Lower lobe of right lung (tissue), 2 donors: ENCODE data around the gene METTL9. TPM values are rescaled to one million over a fixed set of nuclear protein-coding genes. Genes with fewer than 3 reads are reported as not detected.
"Not testable (repeated sequence)": the region's sequence is repeated elsewhere in the genome, so short reads cannot be mapped to it uniquely, and the experiment has no call there.

Experiments used
- ATAC-seq, 2 donors: fragments of 200-7000 bp; cut with Tn5 transposase; one replicate each; pipeline ENCODE4 v1.9.1; 2020 to 2022; ENCODE audit warnings: mild to moderate bottlenecking in 2 of 2, moderate library complexity in 2 of 2
- DNase-seq: peaks from one replicate; pipeline ENCODE4 v3.0.0-alpha.2; 2020
- H3K27ac ChIP-seq: fragments of 200-600 bp; one replicate; pipeline ENCODE4 v1.8.0; 2022
- H3K27me3 ChIP-seq: fragments of 200-600 bp; one replicate; pipeline ENCODE4 v1.8.0; 2022; ENCODE audit warnings: low read depth
- H3K36me3 ChIP-seq: fragments of 200-600 bp; one replicate; pipeline ENCODE4 v1.8.0; 2022; ENCODE audit warnings: mild to moderate bottlenecking
- H3K4me1 ChIP-seq: fragments of 200-600 bp; one replicate; pipeline ENCODE4 v1.8.0; 2022
- H3K4me3 ChIP-seq: fragments of 200-600 bp; one replicate; pipeline ENCODE4 v1.8.0; 2022; ENCODE audit warnings: mild to moderate bottlenecking
- H3K9me3 ChIP-seq: fragments of 200-600 bp; one replicate; pipeline ENCODE4 v1.8.0; 2022
- intact Hi-C: fragments of 100-400 bp; cut with DNase I; formaldehyde crosslinking; loops from one replicate; pipeline ENCODE4 v1.11.0; 2022
- total RNA-seq: library from RNA; stranded (reverse); fragmentation: NEBNext Ultra II Directional; extraction: Animal tissue kit (Norgen Biotek cat#: 25700); gene quantifications from one replicate; pipeline ENCODE4 v1.2.1, GENCODE V29; 2021
- TF ChIP-seq, protein P1 (sequence below): fragments of 200-600 bp; IDR thresholded peaks from one replicate; pipeline ENCODE4 v1.8.0; 2022; ENCODE audit warnings: antibody characterized with exemption, mild to moderate bottlenecking
- donor health status: DM: no; HTN: yes; CAD: no; lungs with severe emphysema.

METTL9 gene
- total RNA-seq, 1 donor from 2014 or later = 74.1 TPM

GRCh38 chr16:21622545-21622944 lies 23.2 kb downstream of the METTL9 start:
- TF ChIP-seq, protein P1, sequence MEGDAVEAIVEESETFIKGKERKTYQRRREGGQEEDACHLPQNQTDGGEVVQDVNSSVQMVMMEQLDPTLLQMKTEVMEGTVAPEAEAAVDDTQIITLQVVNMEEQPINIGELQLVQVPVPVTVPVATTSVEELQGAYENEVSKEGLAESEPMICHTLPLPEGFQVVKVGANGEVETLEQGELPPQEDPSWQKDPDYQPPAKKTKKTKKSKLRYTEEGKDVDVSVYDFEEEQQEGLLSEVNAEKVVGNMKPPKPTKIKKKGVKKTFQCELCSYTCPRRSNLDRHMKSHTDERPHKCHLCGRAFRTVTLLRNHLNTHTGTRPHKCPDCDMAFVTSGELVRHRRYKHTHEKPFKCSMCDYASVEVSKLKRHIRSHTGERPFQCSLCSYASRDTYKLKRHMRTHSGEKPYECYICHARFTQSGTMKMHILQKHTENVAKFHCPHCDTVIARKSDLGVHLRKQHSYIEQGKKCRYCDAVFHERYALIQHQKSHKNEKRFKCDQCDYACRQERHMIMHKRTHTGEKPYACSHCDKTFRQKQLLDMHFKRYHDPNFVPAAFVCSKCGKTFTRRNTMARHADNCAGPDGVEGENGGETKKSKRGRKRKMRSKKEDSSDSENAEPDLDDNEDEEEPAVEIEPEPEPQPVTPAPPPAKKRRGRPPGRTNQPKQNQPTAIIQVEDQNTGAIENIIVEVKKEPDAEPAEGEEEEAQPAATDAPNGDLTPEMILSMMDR = no peak
- Histone ChIP-seq H3K4me3 (no peak overlapping the region), H3K36me3 (peaks cover 25% of the 10 kb centered on the region), H3K27me3 (no peaks in the 10 kb centered on the region), H3K9me3 (no peaks in the 10 kb centered on the region), H3K4me1 (peaks cover 11% of the 10 kb centered on the region), H3K27ac (no peak overlapping the region)
- no peak for DNase-seq
- intact Hi-C loops = no loop called here
- ATAC-seq = no peak

- H3K9me3 ChIP-seq = no peaks in the 10 kb centered on the region
- peaks cover 31% of the 10 kb centered on the region for H3K36me3 ChIP-seq
- H3K27me3 ChIP-seq = no peaks in the 10 kb centered on the region
- ATAC-seq = no peak
- TF ChIP-seq, protein P1 = no peak
- no peak overlapping the region for H3K4me3 ChIP-seq
- DNase-seq = no peak
- peaks cover 11% of the 10 kb centered on the region for H3K4me1 ChIP-seq
- intact Hi-C loops = no loop called here
- H3K27ac ChIP-seq = no peak overlapping the region
These were observed 25.6 kb downstream of the METTL9 start for GRCh38 chr16:21625026-21625425.

DNA sequence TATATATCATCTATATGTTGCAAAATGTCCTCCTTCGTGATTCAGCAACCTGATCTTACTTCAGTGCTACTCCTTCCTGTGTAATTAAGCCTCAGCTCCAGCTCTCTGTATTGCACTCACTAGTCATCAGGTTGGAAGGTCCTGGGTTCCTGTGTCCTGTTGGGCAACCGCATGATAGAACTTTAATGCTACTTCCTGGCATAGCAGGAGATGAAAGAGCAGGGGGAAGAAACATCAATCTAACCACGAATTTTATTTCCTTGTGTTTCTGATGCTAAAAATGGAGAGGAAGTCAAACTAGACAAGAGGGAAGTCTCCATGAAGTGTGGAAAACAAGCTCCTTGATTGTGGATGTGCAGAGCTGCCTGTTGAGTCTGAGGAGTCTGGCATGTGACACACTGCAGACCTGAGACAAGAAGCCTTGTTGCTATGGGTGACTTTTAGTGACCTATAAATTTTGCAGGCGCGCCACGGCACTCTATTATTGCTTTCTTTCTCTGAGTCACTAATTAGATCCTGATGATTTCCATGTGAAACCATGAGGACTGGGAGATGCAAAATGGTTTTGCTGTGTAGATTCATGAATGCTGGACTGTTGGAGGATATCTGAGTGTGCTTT lies 27.4 kb downstream of the METTL9 start:
- DNase-seq (no peak), ATAC-seq (peak; percentile 64 to 67)
- peaks cover 38% of the 10 kb centered on the region for H3K36me3 ChIP-seq
- H3K27me3 ChIP-seq = no peaks in the 10 kb centered on the region
- no peak overlapping the region for H3K4me3 ChIP-seq
- peaks cover 22% of the 10 kb centered on the region for H3K4me1 ChIP-seq
- no peaks in the 10 kb centered on the region for H3K9me3 ChIP-seq
- intact Hi-C loops = no loop called here
- TF ChIP-seq, protein P1 = no peak
- no peak overlapping the region for H3K27ac ChIP-seq

DNA sequence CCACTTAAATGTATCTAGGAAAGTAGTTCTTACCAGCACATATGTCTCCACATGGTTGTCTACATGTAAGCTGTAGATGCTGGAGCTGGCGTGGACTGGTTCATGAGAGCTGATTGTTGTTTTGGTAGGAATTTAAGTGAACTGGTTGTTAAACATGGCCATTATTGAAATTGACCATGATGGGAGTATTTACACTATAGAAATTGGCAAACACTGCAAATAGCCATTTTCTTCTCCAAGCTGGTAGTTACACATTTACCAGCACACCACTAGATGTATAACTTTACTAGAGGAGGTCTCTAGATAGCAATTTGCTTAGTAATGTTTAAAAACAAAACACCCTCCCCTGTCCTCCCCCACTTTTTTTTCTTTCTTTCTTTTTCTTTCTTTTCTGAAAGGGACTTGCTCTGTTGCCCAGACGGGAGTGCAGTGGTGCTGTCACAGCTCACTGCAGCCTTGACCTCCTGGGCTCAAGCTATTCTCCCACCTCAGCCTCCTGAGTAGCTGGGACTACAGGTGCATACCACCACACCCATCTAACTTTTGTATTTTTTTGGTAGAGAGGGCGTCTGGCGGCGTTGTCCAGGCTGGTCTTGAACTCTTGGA lies 28.8 kb downstream of the METTL9 start:
- TF ChIP-seq, protein P1 = no peak
- intact Hi-C loops = no loop called here
- Histone ChIP-seq H3K4me1 (peaks cover 25% of the 10 kb centered on the region), H3K27ac (no peak overlapping the region), H3K9me3 (no peaks in the 10 kb centered on the region), H3K4me3 (no peak overlapping the region), H3K36me3 (peaks cover 38% of the 10 kb centered on the region), H3K27me3 (no peaks in the 10 kb centered on the region)
- no peak for ATAC-seq
- DNase-seq = no peak

- Histone ChIP-seq H3K9me3 (no peaks in the 10 kb centered on the region), H3K4me3 (no peak overlapping the region), H3K27me3 (no peaks in the 10 kb centered on the region), H3K27ac (no peak overlapping the region), H3K36me3 (peaks cover 38% of the 10 kb centered on the region), H3K4me1 (peaks cover 25% of the 10 kb centered on the region)
- intact Hi-C loops = no loop called here
- TF ChIP-seq, protein P1 = no peak
- no peak for ATAC-seq
- DNase-seq = no peak
These were observed 29.4 kb downstream of the METTL9 start for GRCh38 chr16:21628772-21629171.

DNA sequence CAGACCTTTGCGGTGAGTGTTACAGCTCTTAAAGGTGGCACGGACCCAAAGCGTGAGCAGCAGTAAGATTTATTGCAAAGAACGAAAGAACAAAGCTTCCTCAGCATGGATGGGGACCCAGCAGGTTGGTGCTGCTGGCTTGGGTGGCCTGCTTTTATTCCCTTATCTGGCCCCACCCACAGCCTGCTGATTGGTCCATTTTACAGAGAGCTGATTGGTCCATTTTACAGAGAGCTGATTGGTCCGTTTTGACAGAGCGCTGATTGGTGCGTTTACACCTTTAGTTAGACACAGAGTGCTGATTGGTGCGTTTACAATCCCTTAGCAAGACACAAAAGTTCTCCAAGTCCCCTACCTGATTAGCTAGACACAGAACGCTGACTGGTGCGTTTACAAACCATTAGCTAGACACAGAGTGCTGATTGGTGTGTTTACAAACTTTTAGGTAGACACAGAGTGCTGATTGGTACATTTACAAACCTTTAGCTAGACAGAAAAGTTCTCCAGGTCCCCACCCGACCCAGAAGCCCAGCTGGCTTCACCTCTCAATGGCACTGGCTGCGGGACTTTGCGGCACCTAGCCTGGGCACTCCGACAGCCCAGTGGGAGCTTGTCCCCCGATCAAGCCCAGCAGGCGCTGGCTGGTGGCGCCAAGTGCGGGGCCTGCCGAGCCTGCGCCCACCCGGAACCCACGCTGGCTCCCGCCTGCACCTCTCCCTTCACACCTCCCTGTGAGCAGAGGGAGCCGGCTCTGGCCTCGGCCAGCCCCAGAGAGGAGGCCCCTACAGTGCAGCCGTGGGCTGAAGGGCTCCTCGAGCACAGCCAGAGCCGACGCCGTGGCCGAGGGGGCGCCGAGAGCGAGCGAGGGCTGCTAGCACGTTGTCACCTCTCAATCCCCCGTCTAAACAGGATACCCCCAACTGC lies 30.5 kb downstream of the METTL9 start:
- H3K9me3 ChIP-seq, H3K27me3 ChIP-seq, H3K4me3 ChIP-seq, ATAC-seq, intact Hi-C loops, DNase-seq, H3K27ac ChIP-seq: not testable (repeated sequence)
- peaks cover 39% of the 10 kb centered on the region for H3K36me3 ChIP-seq
- H3K4me1 ChIP-seq = peaks cover 25% of the 10 kb centered on the region

DNA sequence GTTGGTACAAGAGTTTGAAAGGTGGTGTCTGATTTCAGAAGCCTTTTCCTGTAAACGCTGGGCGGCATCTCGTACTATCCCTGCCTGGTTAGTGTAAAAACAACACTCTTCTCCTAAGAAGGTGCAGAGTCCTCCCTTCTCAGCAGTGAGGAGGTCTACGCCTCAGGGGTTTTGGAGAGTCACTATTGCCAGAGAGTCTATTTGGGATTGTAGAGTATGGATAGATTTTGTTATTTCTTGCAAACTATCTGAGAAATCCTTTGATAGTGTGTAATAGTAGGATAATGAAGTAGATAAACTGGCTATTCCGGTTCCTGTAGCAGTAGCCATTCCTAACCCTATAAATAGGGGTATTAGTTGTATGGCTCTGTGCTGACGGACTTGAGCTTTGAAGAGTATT lies 31.5 kb downstream of the METTL9 start:
- H3K4me3 ChIP-seq, intact Hi-C loops, H3K9me3 ChIP-seq, ATAC-seq, H3K27me3 ChIP-seq, DNase-seq, H3K27ac ChIP-seq: not testable (repeated sequence)
- Histone ChIP-seq H3K4me1 (peaks cover 25% of the 10 kb centered on the region), H3K36me3 (peaks cover 30% of the 10 kb centered on the region)

DNA sequence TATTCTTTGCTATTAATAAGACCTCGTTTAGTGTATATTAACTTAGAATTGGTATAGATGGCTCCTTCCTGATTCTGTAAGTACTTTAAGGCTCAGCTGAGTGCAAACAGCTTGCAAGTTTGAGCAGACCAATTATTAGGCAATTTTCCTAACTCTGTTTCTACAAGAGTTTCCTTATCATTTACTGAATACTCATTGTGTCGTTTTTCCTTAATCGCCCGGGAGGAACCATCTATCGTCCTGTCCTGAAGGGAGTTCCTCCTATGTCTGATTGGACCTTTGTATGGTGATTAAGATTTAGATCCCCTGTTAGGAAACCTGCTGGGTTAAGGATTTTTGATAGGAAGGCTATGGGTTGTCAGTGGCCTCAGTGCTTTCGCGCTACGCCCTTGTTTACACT lies 32.0 kb downstream of the METTL9 start:
- DNase-seq, ATAC-seq, H3K9me3 ChIP-seq, H3K4me3 ChIP-seq, H3K27me3 ChIP-seq, H3K27ac ChIP-seq, intact Hi-C loops: not testable (repeated sequence)
- H3K36me3 ChIP-seq = peaks cover 29% of the 10 kb centered on the region
- peaks cover 22% of the 10 kb centered on the region for H3K4me1 ChIP-seq
